ENCODE measurements around the gene C15orf40. TPM values are rescaled to one million over a fixed set of nuclear protein-coding genes. Genes with fewer than 3 reads are reported as not detected.

Gene C15orf40
- total and polyA plus RNA-seq, 9 of the 15 experiments (the other 6 are each of a cell fraction or from before 2014, with no cell fraction given) = 15.9 to 52.0 (median 27.0) TPM

DNA sequence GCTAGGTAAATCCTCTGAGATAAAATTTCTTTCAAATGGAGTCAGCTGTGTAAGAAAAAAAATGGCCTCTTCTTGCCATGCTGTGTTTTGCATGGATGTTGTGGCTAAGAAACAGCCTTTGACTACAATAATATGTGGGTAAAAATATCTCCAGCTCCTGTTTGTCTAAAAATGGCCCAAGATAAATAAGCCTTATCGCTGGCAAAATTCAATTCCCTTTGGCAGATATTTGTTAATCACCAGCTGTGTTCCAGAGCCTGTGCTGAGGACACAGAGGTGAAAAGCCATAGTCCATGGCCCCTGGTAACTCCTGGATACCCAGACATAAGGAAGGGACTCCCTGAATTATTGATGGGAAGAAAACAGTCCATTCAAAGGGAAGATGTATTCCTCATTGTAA lies 40.7 kb downstream of the C15orf40 start:
- intact Hi-C loops (cut with micrococcal nuclease) = no loop called here
- ChIA-PET CTCF (ENCODE audit: low intra/inter-chr PET ratio) (no interaction called here), POLR2A (interaction anchor here (1.2 to 1.6 kb wide), 3 partner anchors 10 to 13 kb away, joined by 5 to 7 read pairs (median 5); no protein-coding TSS in a partner anchor)
- Histone ChIP-seq H3K4me1 (replicated peaks in 1 of 2; ENCODE audit: control insufficient read depth in 2 of 2, insufficient read depth in 2 of 2, low read length in 2 of 2) (no peaks in the 10 kb centered on the region), H3K79me2 (ENCODE audit: control insufficient read depth, insufficient read depth, low read length) (no peaks in the 10 kb centered on the region), H3K9me1 (ENCODE audit: control insufficient read depth, insufficient read depth, low read length) (no peaks in the 10 kb centered on the region), H3K4me3 (no peak overlapping the region), H3K27ac (ENCODE audit: extremely low read depth, low read depth, low read length) (no peak overlapping the region), H3K4me2 (ENCODE audit: insufficient read depth, low read length) (no peak overlapping the region), H3K9ac (ENCODE audit: insufficient read depth in 1 of 2, low read depth in 2 of 2, low read length in 2 of 2) (no peak overlapping the region), H2AFZ (ENCODE audit: low read depth, low read length) (no peak overlapping the region), H3K36me3 (ENCODE audit: control insufficient read depth, insufficient read depth, low read length) (no peaks in the 10 kb centered on the region), H3K9me3 (replicated peaks; ENCODE audit: control insufficient read depth, insufficient read depth, low read depth, low read length) (no peaks in the 10 kb centered on the region), H3K27me3 (ENCODE audit: control insufficient read depth in 2 of 2, insufficient read depth in 2 of 2, low read length in 2 of 2) (peaks cover 4 to 10% of the 10 kb centered on the region in 2 experiments; a peak in 4 of 5 replicates), H4K20me1 (replicated peaks; ENCODE audit: control insufficient read depth, insufficient read depth, low read length) (no peaks in the 10 kb centered on the region)
- FAIRE-seq = no peak
- in situ Hi-C loops (cut with MboI) = no loop called here
- no peak for DNase-seq (ENCODE audit: extremely low read depth in 1 of 4, low spot score in 3 of 4)
- TF ChIP-seq IFI16 (CRISPR knock-in tag; IDR thresholded peaks at IDR 0.05) (no peak), ZNF41 (CRISPR knock-in tag; conservative IDR thresholded peaks at IDR 0.05) (no peak), ZC3H11A (IDR thresholded peaks at IDR 0.05; ENCODE audit: low read depth, low read length) (no peak), NELFE (IDR thresholded peaks at IDR 0.05; ENCODE audit: insufficient read depth, insufficient read length) (no peak), NR3C1 (CRISPR knock-in tag; IDR thresholded peaks at IDR 0.05) (no peak), ZBTB8A (IDR thresholded peaks at IDR 0.05; ENCODE audit: partially characterized antibody) (no peak), ZNF232 (CRISPR knock-in tag; IDR thresholded peaks at IDR 0.05) (no peak), MAFK (IDR thresholded peaks at IDR 0.05; ENCODE audit: low read length) (no peak)
- 6% methylated on average over 1 of the region's 1 CpG for WGBS (ENCODE audit: insufficient coverage, low coverage, missing lambda C conversion rate)
- no TSS peak for BruUV-seq (replicated peaks)
- ATAC-seq = no peak

All from K562 (cell line).